GM19397 (cell line): Measurements from ENCODE around the gene CD55.

ENCODE experiments used
- ATAC-seq: cut with Tn5 transposase; IDR thresholded peaks from one replicate; pipeline ENCODE4 v1.9.1; 2021; ENCODE audit warnings: mild to moderate bottlenecking, moderate library complexity; ENCODE audit not compliant: unreplicated experiment

CD55 gene

GRCh38 chr1:207355513-207356295, 34.2 kb downstream of the CD55 start:
- ATAC-seq: no peak

- no peak for ATAC-seq
Observed at GRCh38 chr1:207361029-207361428, 39.6 kb downstream of the CD55 start.

GRCh38 chr1:207361889-207362288, 40.4 kb downstream of the CD55 start:
- no peak for ATAC-seq

GRCh38 chr1:207362962-207363860, 41.7 kb downstream of the CD55 start:
- no peak for ATAC-seq

GRCh38 chr1:207363871-207364270, 42.4 kb downstream of the CD55 start:
- no peak for ATAC-seq

GRCh38 chr1:207364614-207365013, 43.1 kb downstream of the CD55 start:
- no peak for ATAC-seq

GRCh38 chr1:207365063-207365462, 43.6 kb downstream of the CD55 start:
- ATAC-seq: no peak

- ATAC-seq: no peak
Observed at GRCh38 chr1:207366022-207366421, 44.5 kb downstream of the CD55 start.

- ATAC-seq: no peak
Observed at GRCh38 chr1:207388721-207389120, 67.2 kb downstream of the CD55 start.

GRCh38 chr1:207389728-207390464, 68.4 kb downstream of the CD55 start:
- ATAC-seq: no peak

GRCh38 chr1:207393610-207394009, 72.1 kb downstream of the CD55 start:
- no peak for ATAC-seq

GRCh38 chr1:207396168-207396746, 74.8 kb downstream of the CD55 start:
- ATAC-seq: no peak

- ATAC-seq: no peak
Observed at GRCh38 chr1:207397525-207397926, 76.0 kb downstream of the CD55 start.

- no peak for ATAC-seq
Observed at GRCh38 chr1:207398986-207399385, 77.5 kb downstream of the CD55 start.

GRCh38 chr1:207401578-207401977, 80.1 kb downstream of the CD55 start:
- ATAC-seq: no peak

- no peak for ATAC-seq
Observed at GRCh38 chr1:207402744-207403143, 81.3 kb downstream of the CD55 start.

- ATAC-seq: no peak
Observed at GRCh38 chr1:207404849-207405525, 83.5 kb downstream of the CD55 start.

GRCh38 chr1:207405814-207406213, 84.3 kb downstream of the CD55 start:
- no peak for ATAC-seq

GRCh38 chr1:207407655-207408260, 86.3 kb downstream of the CD55 start:
- no peak for ATAC-seq
